ENCODE data around the gene MSI2.

GRCh38 chr17:57524839-57525568 is 268.7 kb downstream of the MSI2 start:
- TF ChIP-seq CTCF (IDR thresholded peaks at IDR 0.05) (no peak), EZH2 (IDR thresholded peaks at IDR 0.05; ENCODE audit: borderline replicate concordance, insufficient read depth, low read depth, low read length, poor library complexity, severe bottlenecking) (no peak)

All from B cell (primary cell).